NCI-H460 (cell line): Measurements from ENCODE around the gene TRUB1. TPM values are rescaled to one million over a fixed set of nuclear protein-coding genes. Genes with fewer than 3 reads are reported as not detected.

Experiments used
- DNase-seq: peaks from one replicate; pipeline ENCODE4 v3.0.0-alpha.2; 2016; ENCODE audit warnings: low read depth; ENCODE audit errors: extremely low read depth
- total RNA-seq: library from RNA; depleted of rRNA; stranded (reverse); fragments of >200 nt; shearing (Covaris generic); gene quantifications from 2 replicates; pipeline ENCODE4 v1.2.3, GENCODE V29; 2014

Gene TRUB1
- total RNA-seq, 1 experiment from 2014 or later, result 57.8 TPM

DNA sequence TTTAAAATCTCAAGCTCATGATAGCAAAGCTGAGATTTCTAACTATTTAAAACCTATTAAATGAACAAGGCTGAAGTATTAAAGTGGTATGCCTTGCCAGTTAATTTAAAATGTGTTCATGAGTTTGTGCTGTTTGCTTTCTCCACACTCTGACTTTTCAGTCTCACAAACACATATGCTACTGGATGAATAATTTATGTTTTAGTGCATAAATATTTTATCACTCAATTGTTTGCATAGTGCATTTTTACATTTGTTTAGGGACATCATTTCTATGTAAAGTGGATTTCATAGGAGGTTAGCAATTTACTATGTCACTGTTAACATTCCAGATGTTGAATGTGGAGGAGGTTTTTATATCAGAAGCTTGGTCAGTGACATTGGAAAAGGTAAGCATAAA, 36.0 kb downstream of the TRUB1 start:
- DNase-seq, result no peak

DNA sequence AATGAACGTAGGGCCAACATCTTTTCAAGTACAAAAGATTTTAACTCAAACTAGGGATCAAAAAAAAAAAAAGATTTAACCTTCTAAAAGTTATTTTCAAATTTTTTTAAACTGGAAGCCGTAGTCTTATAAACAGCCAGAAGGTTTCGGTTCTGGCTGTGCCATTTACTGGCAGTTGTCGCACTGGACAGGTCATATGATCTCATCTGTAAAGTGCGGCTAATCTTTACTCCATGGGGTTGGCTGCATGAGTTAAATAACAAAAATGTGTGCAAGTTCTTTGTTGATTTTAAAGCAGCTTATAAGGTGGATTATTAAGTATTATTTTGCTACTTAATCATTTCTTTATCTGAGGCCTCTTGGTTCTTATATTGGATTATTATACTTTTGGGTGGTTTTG, 36.6 kb downstream of the TRUB1 start:
- DNase-seq, result no peak

DNA sequence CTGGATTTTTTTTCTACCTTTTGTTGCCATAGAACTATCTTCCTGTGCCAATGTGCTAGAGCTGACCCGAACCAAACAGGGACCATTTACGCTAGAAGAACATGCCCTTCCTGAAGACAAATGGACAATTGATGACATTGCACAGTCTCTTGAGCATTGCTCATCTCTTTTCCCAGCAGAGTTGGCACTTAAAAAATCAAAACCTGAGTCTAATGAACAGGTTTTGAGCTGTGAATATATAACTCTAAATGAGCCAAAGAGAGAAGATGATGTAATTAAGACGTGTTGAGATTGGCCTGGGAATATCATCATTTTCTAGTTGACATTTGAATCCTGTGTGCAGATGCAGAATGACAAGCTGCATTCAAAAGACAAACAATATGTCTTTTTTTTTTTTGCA, 37.1 kb downstream of the TRUB1 start:
- no peak for DNase-seq

DNA sequence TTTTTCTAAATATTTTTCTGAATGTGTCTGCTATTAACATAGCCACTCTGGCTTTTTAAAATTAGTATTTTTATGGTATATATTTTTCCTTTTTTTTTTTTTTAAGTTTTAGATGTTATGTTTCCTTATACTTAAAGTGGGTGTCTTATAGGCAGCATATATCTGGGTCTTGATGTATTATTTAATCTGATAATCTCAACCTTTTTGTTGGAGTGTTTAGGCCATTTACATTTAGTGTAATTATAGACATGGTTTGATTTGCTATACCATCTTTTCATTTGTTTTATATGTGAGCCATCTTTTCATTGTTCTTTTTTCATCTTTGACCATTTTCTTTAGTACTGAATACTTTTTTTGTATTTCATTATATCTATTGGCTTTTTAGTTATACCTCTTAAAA, 45.0 kb downstream of the TRUB1 start:
- no peak for DNase-seq

DNA sequence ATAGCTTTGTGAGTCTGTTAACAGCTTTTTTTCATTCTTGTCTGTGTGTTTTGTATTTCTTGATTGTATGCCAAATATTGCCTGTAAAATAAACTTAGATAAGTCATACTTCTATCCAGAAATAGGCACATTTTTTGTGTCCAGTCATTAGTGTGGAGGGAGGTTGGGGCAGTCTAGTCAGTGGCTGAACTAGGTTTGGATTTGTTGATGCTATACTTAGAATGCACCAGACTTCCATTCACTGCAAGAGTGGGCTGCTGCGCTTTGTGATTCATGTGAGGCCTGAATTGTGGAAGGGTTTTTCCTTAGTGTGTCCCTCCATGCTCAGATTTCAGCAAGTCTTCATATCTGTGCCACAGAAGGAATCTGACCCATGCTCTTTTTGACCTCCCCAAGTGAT, 50.0 kb downstream of the TRUB1 start:
- no peak for DNase-seq

DNA sequence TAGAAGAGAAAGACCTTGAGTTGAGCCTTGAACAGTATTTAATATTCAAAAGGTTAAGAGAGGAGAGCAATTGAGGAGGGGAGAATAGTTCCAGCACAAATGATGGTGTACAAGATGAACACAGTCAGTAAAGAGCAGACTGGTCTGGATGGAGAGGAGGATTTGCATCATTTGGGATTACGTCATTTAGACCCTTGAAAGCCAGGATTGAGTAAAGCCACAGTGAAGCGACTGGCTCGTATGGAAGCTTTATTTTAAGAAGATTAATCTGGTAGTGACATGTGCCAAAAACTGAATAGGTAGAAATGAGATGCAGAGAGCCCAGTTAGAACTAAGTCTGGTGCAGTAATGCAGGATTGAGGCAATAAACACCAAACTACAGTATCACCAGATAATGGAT, 52.6 kb downstream of the TRUB1 start:
- no peak for DNase-seq

DNA sequence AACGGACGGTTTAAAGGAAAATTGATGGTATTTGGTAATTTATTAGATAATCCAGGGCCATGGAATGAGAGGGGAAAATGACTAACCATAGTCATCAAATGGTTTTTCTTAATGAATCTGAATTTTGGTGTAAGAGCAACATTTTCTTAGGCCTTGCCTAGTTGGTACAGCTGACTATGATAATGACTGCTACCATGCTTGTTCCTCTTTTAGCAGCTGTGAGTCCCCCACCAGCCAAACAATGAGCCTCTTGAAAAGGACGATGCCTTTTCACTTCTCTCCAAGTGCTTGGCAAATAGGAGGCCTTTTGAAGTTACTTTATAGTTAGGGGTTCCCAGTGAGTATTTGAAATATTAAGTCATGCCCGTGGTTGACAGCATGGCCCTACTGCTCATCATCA, 53.0 kb downstream of the TRUB1 start:
- DNase-seq, result no peak

DNA sequence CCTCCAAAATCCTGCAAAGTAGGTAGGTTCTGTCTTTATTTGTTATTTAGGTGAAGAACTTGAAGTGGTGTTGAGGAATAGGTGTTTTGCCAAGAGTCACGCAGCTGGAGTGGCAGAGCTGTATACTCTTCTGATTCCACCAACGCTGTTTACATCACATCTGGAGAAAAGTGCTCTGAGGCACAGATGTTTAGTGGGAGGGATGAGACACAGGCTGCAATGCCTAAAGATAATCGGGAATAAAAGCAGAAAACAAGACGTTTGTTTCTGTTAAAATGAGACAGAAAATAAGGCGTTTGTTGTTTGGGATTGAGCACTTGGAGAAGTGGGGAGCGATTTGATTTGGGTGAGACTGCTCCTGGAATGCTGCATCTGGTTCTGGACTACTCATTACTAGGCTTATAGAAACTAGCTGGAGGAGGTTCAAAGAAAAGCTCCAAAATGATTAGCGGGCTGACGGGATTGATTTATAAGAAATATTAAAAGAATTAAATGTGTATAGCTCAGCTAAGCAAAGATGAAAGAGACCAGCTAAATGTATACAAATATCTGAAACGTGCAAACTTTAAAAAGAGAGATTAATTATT, 54.3 kb downstream of the TRUB1 start:
- no peak for DNase-seq

DNA sequence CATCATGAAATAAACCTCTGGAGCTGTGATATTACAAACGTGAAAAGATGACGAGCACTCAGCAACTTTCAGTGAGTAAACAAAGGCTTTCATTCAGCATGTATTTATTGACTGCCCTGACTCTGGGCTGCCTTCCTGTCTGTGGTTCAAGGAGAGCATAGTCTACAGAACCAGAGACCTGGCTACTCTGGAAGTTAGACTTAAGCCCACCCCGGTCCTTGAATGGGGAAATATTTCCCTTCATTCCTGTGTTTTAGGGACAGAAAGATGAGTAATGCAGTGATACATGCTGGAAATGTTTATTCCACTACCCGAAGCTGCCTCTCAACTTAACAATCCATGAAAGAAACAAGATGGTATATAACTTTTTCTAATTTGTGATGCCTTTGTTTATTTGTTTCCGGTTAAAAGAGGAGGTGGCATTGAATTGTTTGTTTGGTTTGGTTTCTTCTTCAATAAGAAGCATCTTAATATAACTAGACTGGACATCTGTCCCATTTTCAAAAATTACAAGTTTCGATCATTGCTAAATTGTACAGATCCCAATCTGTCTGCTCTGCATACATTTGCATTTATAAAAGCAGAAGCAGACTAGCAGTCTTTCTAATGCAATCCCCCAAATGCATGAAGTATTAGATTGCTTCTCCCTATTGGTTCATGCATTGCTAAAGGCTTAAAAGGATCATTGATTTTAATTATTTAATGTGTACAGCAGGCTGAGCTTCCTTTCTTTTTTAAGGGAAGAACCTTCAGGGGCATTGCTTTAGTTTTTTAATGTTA, 57.7 kb downstream of the TRUB1 start:
- DNase-seq, result no peak

DNA sequence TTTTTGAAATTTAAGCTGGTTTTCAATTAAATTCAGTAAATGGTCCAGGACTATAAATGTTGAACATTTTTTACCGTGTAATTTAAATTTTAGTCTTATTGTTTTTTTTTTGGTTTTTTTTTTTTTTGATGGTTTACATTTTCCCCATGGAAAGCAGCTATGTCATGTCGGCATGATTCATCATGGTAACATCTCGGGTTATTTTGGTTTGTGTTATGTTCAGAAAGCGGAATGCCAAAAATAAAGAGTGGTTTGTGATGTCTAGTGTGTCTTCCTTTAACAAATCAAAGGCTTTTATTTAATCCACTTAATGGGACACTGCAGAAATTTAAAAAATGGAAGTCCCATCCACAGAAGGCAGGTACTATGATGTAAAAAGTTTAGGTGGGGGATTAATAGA, 58.5 kb downstream of the TRUB1 start:
- DNase-seq, result no peak

DNA sequence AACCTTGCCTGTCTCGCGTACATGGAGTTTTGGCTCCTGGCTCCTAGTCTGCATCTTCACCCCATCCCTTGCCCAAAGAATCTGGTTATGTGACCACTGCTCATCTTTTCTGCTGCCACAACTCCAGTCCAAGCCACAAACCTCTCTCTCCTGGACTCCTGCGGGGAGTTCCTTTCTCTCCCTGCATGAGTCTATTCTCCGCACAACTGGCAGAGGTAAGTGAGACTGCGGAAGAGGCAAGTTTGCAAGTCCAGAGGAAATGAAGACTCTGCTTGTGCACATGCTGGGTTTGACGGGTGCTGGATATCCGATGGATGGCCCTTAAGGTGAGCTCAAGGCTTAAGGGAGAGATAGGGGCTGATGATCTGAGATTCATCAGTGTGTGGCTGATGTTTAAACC, 61.0 kb downstream of the TRUB1 start:
- DNase-seq, result no peak

DNA sequence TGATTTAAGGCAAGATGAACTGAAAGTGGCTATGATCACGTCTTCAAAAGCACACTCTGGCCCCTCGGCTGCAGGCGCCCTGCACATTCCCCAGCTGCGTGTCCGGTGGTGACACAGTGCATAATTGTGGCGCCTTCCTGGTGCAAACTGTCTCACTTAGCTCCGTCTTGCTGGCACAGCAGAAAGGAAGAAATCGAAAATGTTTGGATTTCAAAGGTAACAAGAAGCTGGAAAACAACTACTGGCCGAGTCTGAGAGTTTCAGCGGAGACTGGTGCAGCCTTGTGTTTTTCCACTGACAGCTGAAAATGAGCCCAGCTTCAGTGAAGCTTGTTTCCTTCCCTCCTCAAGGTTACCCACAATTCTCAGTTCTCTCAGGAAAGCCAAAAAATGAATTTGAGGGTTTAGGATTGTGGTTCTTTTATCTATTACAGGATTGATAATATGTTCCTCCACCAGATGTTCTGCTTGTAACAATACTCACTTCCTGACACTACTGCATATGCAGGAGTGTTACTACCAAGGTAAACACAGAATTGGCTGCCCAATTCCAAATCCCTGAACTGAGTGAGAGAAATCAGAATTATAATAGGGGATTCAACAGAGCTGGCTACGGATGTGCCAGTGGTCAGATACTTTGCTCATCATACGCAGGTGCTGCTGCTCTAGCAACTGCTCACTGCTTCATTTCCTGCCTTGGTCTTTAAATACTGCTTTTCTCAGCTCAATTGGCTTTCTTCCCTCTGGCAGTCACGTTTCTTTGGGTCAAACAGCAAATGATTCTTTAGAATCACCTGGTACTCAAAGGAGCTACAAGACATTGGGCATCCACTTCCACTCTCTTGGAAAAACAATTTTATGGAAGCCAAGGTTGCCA, 63.7 kb downstream of the TRUB1 start:
- DNase-seq, result no peak

DNA sequence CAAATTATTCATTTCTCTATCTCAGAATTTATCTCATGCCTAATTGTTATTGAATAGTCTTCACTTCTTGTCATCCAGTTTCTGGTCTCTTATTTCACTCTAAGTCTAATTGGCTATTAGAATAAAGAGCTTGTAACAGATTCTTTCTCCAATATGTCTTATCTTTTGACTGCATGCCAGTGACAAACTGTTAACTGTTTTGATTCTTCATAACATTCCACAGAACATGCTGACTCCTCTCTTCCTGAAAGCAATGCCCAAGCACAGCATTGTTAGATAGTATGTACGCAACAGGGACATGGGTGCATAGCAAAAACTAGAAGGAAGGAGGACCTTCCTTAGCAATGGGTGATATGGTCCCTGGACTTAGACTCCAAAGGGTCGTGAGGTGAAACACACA, 65.4 kb downstream of the TRUB1 start:
- no peak for DNase-seq

DNA sequence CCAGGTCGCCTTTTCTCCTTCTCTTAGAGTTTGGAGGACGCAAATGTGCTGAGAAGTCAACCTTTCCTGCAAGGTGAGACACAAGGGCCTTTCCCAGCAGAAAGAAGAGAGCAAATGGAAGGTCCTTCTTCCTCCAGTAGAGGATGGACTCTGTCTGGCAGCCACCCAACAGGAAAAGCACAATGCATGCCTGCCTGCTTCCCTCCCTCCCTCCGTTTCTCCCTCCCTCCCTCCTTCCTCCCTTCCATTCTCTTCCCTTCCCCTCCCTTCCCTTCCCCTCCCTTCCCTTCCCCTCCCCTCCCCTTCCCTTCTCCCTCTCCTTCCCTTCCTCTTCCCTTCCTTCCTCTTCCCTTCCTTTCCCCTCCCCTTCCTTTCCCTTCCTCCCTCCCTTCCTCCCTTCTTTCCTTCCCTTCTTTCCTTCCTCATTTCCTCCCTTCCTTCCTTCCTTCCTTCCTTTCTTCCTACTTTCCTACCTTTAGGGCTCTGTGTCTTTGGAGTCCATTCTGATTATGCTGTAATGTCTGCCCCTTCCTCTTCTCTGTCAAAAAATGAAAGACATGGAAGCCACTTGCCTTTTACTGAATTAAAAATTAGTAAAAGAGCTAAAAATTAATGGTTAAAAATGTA, 66.4 kb downstream of the TRUB1 start:
- no peak for DNase-seq

DNA sequence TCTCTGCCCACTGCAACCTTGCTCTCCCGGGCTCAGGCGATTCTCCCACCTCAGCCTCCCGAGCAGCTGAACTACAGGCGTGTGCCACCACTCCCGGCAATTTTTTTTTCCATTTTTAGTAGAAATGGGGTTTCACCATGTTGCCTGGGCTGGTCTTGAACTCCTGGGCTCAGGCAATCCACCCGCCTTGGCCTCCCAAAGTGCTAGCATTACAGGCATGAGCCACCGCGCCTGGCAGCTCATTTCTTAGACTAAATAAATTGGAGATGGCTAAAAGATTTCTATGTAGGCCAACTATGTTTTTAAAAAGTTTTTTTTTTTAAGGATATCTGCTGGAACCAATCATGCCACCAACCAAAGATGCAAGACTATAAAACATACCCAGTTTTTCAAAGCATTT, 67.8 kb downstream of the TRUB1 start:
- DNase-seq, result no peak

DNA sequence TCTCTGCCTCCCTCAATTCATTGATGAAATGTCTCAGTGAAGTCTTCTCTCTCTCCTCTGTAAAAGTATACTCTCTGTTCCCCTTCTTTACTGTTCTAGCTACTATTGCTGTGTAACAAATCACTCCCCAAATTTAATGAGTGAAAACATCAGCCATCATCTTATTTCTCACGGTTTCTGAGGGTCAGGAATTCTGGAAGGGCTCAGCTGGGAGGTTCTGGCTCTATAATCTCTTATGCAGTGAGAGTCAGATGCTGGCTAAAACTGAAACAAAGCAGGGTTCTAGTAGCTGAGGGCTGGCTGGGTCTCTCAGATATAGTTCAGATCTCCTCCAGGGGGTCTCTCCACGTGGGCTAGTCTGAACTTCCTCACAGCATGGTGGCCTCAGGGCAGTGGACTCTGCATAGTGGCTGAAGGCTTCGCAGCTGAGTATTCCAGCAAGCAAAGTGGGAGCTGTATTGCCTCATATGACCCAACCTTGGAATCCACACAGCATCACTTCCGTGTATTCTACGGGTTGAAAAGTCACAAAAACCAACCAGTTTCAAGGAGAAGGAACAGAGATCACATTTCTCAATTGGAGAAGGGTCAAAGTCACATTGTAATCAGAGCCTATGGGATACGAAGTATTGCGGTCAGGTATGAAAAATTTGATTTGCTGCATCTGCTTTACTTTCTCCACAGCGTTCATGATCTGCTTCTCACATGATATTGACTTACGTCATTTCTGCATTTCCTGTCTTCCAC, 80.4 kb downstream of the TRUB1 start:
- no peak for DNase-seq

DNA sequence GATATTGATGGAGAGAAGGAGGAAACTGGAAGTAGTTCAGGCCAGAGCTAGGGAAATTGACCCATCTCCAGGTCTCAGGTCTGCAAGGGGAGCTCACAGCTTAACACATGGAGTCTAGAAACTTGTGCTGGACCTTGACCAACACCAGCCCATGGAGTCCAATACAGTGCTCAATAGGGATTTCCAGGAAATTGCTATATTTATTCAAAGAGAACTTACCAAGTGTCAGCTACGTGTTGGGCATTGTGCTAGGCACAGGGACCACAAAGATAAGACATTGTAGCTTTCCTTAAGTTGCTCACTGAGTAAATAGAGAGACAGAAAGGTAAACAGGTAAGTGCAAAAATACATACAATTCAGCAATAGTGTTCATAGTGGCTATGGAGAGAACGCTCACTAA, 82.5 kb downstream of the TRUB1 start:
- no peak for DNase-seq

DNA sequence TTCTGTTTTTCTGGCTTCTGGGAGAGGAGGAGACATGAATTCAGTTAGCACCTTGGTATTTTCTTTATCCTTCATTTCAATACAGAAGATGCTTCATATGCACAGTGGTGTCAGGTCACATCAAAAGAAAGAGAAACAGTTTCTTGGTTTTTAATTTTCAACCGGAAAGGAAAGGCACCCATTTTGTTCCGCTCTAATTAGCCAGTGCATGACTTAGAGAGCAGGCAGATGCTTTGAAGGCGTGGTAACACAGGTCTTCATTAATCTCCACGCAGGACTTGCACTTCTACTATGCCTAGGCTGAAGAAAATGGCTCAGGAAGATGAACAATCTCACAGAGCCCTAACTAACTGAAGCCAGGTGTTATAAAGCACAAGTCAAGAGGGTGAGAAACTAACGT, 84.7 kb downstream of the TRUB1 start:
- no peak for DNase-seq

DNA sequence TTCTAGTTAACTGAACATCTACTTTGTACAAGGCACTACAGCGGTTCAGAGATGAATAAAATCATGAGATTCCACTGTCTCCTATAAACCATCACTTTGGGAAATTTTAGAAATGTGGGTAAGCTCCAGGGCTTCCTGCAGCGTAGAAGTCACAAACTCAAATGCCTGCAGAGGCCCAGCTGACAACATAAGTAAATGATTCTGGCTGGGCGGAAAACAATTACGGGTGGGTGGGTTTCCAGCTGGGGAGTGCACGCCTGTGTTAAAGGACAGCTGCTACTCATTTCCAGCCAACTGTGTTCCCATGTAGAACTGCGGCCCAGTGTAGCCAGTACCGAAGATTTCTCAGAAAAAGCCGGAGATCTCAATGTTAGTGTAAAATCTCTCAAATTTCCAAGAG, 85.7 kb downstream of the TRUB1 start:
- DNase-seq, result no peak

DNA sequence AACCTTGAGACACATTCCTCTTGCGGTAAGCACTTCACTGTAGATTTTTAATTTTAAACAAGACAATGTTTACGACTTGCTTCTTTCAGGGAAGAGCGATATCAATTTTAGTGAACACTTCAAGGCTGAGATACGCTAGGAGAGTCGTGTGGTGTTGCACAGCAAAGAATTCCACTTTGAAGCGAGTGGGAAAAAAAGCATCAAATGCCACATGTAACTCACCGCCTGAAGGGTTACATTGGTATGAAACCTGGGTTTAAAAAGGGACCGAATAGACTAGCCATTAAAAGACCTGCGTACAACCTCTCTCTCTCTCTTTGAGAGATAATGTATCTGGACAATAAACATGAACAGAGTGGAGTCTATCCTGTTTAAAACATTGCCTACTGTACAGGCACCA, 86.4 kb downstream of the TRUB1 start:
- DNase-seq, result no peak
